HepG2 (cell line): Measurements from ENCODE around the gene PARS2. TPM values are rescaled to one million over a fixed set of nuclear protein-coding genes. Genes with fewer than 3 reads are reported as not detected.

Experiments used
- ATAC-seq: fragments of 200-7000 bp; cut with Tn5 transposase; 3 replicates; pipeline ENCODE4 v1.9.1; 2020; ENCODE audit warnings: mild to moderate bottlenecking, moderate library complexity
- BruUV-seq: library from RNA; stranded (reverse); fragments of 400-500 nt; replicated peaks from 2 replicates; lab custom pipeline; 2021; lab: Mats Ljungman, UMichigan
- CTCF ChIA-PET: fragments of 300-600 bp; formaldehyde crosslinking; extraction: SDS; loops from one replicate; lab custom pipeline; 2021; ENCODE audit warnings: low total read pairs, inconsistent platforms, low intra/inter-chr PET ratio; lab: Yijun Ruan, JAX
- POLR2A ChIA-PET: fragments of 350-600 bp; sonication (Branson Sonifier 250); formaldehyde crosslinking; loops from one replicate; lab custom pipeline; 2020; ENCODE audit warnings: antibody characterized with exemption, inconsistent platforms; lab: Yijun Ruan, JAX
- DNase-seq: peaks from one replicate; pipeline ENCODE4 v3.0.0-alpha.2; 2015; ENCODE audit warnings: low spot score
- FAIRE-seq: peaks from 3 replicates; lab custom pipeline; 2011; peaks lifted over from hg19 to GRCh38; lab: Jason Lieb, UNC
- H2AFZ ChIP-seq: one replicate; pipeline ENCODE4 v1.6.1; 2011; ENCODE audit warnings: low read length, inconsistent platforms
- H3K27ac ChIP-seq: fragments of 300-600 bp; 3 replicates; pipeline ENCODE4 v1.8.0; 2011; ENCODE audit warnings: mixed run types, mild to moderate bottlenecking, mixed read lengths, low read length, inconsistent platforms; ENCODE audit not compliant: insufficient read depth; ENCODE audit errors: extremely low read length
- H3K27me3 ChIP-seq, 2 experiments: fragments of 200-600 bp in 1 of 2; 2 replicates in 1 of 2; 3 replicates in 1 of 2; pipeline versions ENCODE4 v1.6.0 to v1.8.0; 2011; ENCODE audit warnings: low read length in 2 of 2, mild to moderate bottlenecking in 2 of 2, moderate library complexity in 2 of 2, inconsistent platforms in 1 of 2; ENCODE audit not compliant: insufficient read depth in 2 of 2, control insufficient read depth in 1 of 2
- H3K36me3 ChIP-seq, 2 experiments: fragments of 200-600 bp in 1 of 2; replicated peaks in 1 of 2; 2 replicates in 1 of 2; 3 replicates in 1 of 2; pipeline versions ENCODE4 v1.5.1 to v1.8.0; 2011; ENCODE audit warnings: low read length in 2 of 2, inconsistent platforms in 1 of 2; ENCODE audit not compliant: insufficient read depth in 2 of 2, control insufficient read depth in 1 of 2
- H3K4me1 ChIP-seq: 2 replicates; pipeline ENCODE4 v1.5.1; 2012; ENCODE audit warnings: low read length, inconsistent platforms; ENCODE audit not compliant: insufficient read depth
- H3K4me2 ChIP-seq: 2 replicates; pipeline ENCODE4 v1.6.0; 2011; ENCODE audit warnings: low read depth, low read length, inconsistent platforms
- H3K4me3 ChIP-seq, 3 experiments: fragments of 200-600 bp in 1 of 3; sonication (generic), shearing (Covaris generic) in 1 of 3; replicated peaks in 1 of 3; 2 replicates each; pipeline ENCODE4 v1.5.1; 2011 to 2016; ENCODE audit warnings: low read length in 3 of 3, inconsistent platforms in 2 of 3, low read depth in 2 of 3, mild to moderate bottlenecking in 2 of 3, control low read depth in 1 of 3, mixed read lengths in 1 of 3; ENCODE audit not compliant: insufficient read depth in 1 of 3
- H3K79me2 ChIP-seq: one replicate; pipeline ENCODE4 v1.6.1; 2011; ENCODE audit warnings: low read length, inconsistent platforms; ENCODE audit not compliant: insufficient read depth
- H3K9ac ChIP-seq: 2 replicates; pipeline ENCODE4 v1.6.0; 2011; ENCODE audit warnings: mild to moderate bottlenecking, low read depth, low read length, inconsistent platforms; ENCODE audit not compliant: insufficient read depth
- H3K9me3 ChIP-seq: 2 replicates; pipeline ENCODE4 v1.5.1; 2012; ENCODE audit warnings: mild to moderate bottlenecking, low read length
- H4K20me1 ChIP-seq: 2 replicates; pipeline ENCODE4 v1.6.0; 2011; ENCODE audit warnings: inconsistent platforms, mild to moderate bottlenecking, low read length, moderate library complexity; ENCODE audit not compliant: insufficient read depth
- HDAC1 ChIP-seq: sonication (generic); formaldehyde crosslinking; IDR thresholded peaks from 2 replicates; pipeline ENCODE4 v1.5.1; 2020; ENCODE audit warnings: mild to moderate bottlenecking, missing genetic modification reagents
- HDAC2 ChIP-seq: sonication (generic); formaldehyde crosslinking; IDR thresholded peaks from 2 replicates; pipeline ENCODE4 v1.4.0; 2020; ENCODE audit warnings: missing genetic modification reagents
- HNF4A ChIP-seq: sonication (generic); formaldehyde crosslinking; IDR thresholded peaks from 2 replicates; pipeline ENCODE4 v1.4.0; 2020; ENCODE audit warnings: missing genetic modification reagents
- ISX ChIP-seq: sonication (generic); formaldehyde crosslinking; conservative IDR thresholded peaks from 2 replicates; pipeline ENCODE4 v1.5.0; 2020; ENCODE audit warnings: missing genetic modification reagents
- MED1 ChIP-seq: sonication (generic); formaldehyde crosslinking; IDR thresholded peaks from 2 replicates; pipeline ENCODE4 v1.4.0; 2020; ENCODE audit warnings: missing genetic modification reagents
- SAP130 ChIP-seq: IDR thresholded peaks from 2 replicates; pipeline ENCODE4 v1.6.1; 2016; ENCODE audit warnings: low read depth
- SYNCRIP ChIP-seq: fragments of 200-400 bp; formaldehyde crosslinking; IDR thresholded peaks from 2 replicates; pipeline ENCODE4 v1.6.1; 2018; ENCODE audit warnings: mild to moderate bottlenecking, low read depth, low read length; ENCODE audit not compliant: insufficient read depth
- TFDP1 ChIP-seq: IDR thresholded peaks from 2 replicates; pipeline ENCODE4 v1.6.1; 2016; ENCODE audit warnings: missing compliant biosample characterization, missing genetic modification reagents, borderline replicate concordance
- ZBTB42 ChIP-seq: sonication (generic); formaldehyde crosslinking; IDR thresholded peaks from 2 replicates; pipeline ENCODE4 v1.5.0; 2020; ENCODE audit warnings: mild to moderate bottlenecking, missing genetic modification reagents
- ZFP41 ChIP-seq: sonication (generic); formaldehyde crosslinking; IDR thresholded peaks from 2 replicates; pipeline ENCODE4 v1.4.0; 2020; ENCODE audit warnings: mild to moderate bottlenecking, missing genetic modification reagents, borderline replicate concordance
- ZNF121 ChIP-seq: sonication (generic); formaldehyde crosslinking; IDR thresholded peaks from 2 replicates; pipeline ENCODE4 v1.5.0; 2020; ENCODE audit warnings: mild to moderate bottlenecking, missing genetic modification reagents
- ZNF232 ChIP-seq: sonication (generic); formaldehyde crosslinking; IDR thresholded peaks from 2 replicates; pipeline ENCODE4 v1.4.0; 2020; ENCODE audit warnings: missing genetic modification reagents, borderline replicate concordance
- ZNF407 ChIP-seq: sonication (generic); formaldehyde crosslinking; IDR thresholded peaks from one replicate; pipeline ENCODE4 v1.5.1; 2020; ENCODE audit warnings: mild to moderate bottlenecking, missing genetic modification reagents; ENCODE audit errors: not compliant biosample characterization
- ZNF605 ChIP-seq: sonication (generic); formaldehyde crosslinking; IDR thresholded peaks from 2 replicates; pipeline ENCODE4 v1.8.0; 2022; ENCODE audit warnings: mild to moderate bottlenecking, missing genetic modification reagents
- ZNF619 ChIP-seq: sonication (generic); formaldehyde crosslinking; IDR thresholded peaks from 2 replicates; pipeline ENCODE4 v1.4.0; 2020; ENCODE audit warnings: mild to moderate bottlenecking, missing genetic modification reagents
- ZNF652 ChIP-seq: IDR thresholded peaks from 2 replicates; pipeline ENCODE4 v1.6.1; 2016; ENCODE audit warnings: low read depth, borderline replicate concordance
- ZNF709 ChIP-seq: sonication (generic); formaldehyde crosslinking; IDR thresholded peaks from 2 replicates; pipeline ENCODE4 v1.5.0; 2020; ENCODE audit warnings: mild to moderate bottlenecking, missing genetic modification reagents
- WGBS: methylation state at CpG from one replicate; pipeline ENCODE4 v1.1.6; 2017; ENCODE audit warnings: low lambda C conversion rate; 5-methylcytosine and 5-hydroxymethylcytosine counted together
- in situ Hi-C: cut with HindIII; loops from 2 replicates; pipeline ENCODE4 v1.10.0; 2017; ENCODE audit warnings: low pct_unique_long_range_greater_than_20kb; ENCODE audit not compliant: extremely low pct_ligation_motif_present
- intact Hi-C: fragments of 100-400 bp; cut with micrococcal nuclease; formaldehyde crosslinking; loops from one replicate; pipeline ENCODE4 v1.10.0; 2022; ENCODE audit not compliant: unreplicated experiment
- polyA plus RNA-seq, 8 experiments: library from polyadenylated mRNA; depleted of rRNA in 3 of 8; stranded (reverse) in 7 of 8; unstranded in 1 of 8; fragments of >200 nt; fragmentation: Illumina TruSeq in 4 of 8; extraction: Trizol in 4 of 8; gene quantifications; 2 replicates each; pipeline versions ENCODE4 v1.2.1 to v1.2.3, GENCODE V29; 2011 to 2016; ENCODE audit warnings: low read depth in 4 of 8, missing spikeins in 1 of 8, mixed read lengths in 1 of 8; ENCODE audit not compliant: insufficient read depth in 1 of 8
- total RNA-seq, 5 experiments: library from RNA; depleted of rRNA; stranded (reverse); fragments of >200 nt; fragmentation: Illumina TruSeq; extraction: Trizol; gene quantifications; 2 replicates each; pipeline ENCODE4 v1.2.3, GENCODE V29; 2016; ENCODE audit warnings: low read depth in 1 of 5

Gene PARS2
- total and polyA plus RNA-seq, 2 of the 13 experiments (the other 11 are each of a cell fraction or from before 2014, with no cell fraction given), result 2.4 to 4.6 TPM

GRCh38 chr1:54745274-54745673 lies 19.0 kb downstream of the PARS2 start (continued):
- TF ChIP-seq ISX (CRISPR knock-in tag) (no peak), HNF4A (CRISPR knock-in tag) (no peak), ZNF121 (no peak), HDAC1 (no peak)

GRCh38 chr1:54744696-54745095 lies 19.6 kb downstream of the PARS2 start:
- FAIRE-seq (no peak), ATAC-seq (no peak), DNase-seq (no peak)
- Histone ChIP-seq H3K79me2 (no peaks in the 10 kb centered on the region), H3K27ac (no peak overlapping the region), H2AFZ (no peak overlapping the region), H3K4me1 (no peaks in the 10 kb centered on the region), H3K36me3 (peaks cover 19 to 33% of the 10 kb centered on the region in 2 experiments), H4K20me1 (peaks cover 2% of the 10 kb centered on the region; the same call in 1 of the 2 replicates), H3K4me2 (no peak overlapping the region), H3K9me3 (no peaks in the 10 kb centered on the region), H3K9ac (no peak overlapping the region), H3K4me3 (no peak overlapping the region), H3K27me3 (no peaks in the 10 kb centered on the region; a peak in 1 of 5 replicates)
- BruUV-seq, result no TSS peak
- 100% methylated on average over 2 of the region's 3 CpGs for WGBS
- intact Hi-C loops (no loop called here), in situ Hi-C loops (no loop called here)
- ChIA-PET CTCF (no interaction called here), POLR2A (no interaction called here)
- TF ChIP-seq ZNF232 (CRISPR knock-in tag) (no peak), ZNF619 (CRISPR knock-in tag) (no peak), MED1 (CRISPR knock-in tag) (no peak), ZFP41 (CRISPR knock-in tag) (no peak), ZNF407 (CRISPR knock-in tag) (no peak), ZNF605 (no peak), ZBTB42 (CRISPR knock-in tag) (no peak), SYNCRIP (no peak), TFDP1 (CRISPR knock-in tag) (no peak), ZNF652 (CRISPR knock-in tag) (no peak), SAP130 (no peak), HDAC2 (CRISPR knock-in tag) (no peak), ZNF709 (CRISPR knock-in tag) (no peak)
